HCT116 (cell line): ENCODE results near the gene MRPL36. TPM values are rescaled to one million over a fixed set of nuclear protein-coding genes. Genes with fewer than 3 reads are reported as not detected.

Experiments
- ATAC-seq: fragments of 200-7000 bp; cut with Tn5 transposase; 2 replicates; pipeline ENCODE4 v1.9.1; 2020; ENCODE audit warnings: mild to moderate bottlenecking, moderate library complexity
- BruUV-seq: library from RNA; stranded (reverse); fragments of 400-500 nt; replicated peaks from 2 replicates; lab custom pipeline; 2021; lab: Mats Ljungman, UMichigan
- CTCF ChIA-PET: fragments of 300-600 bp; sonication (Branson Sonifier 250); formaldehyde crosslinking; loops from one replicate; lab custom pipeline; 2021; ENCODE audit warnings: antibody characterized with exemption; lab: Charles Lee
- POLR2A ChIA-PET: fragments of 300-600, 350-600 bp; sonication (Branson Sonifier 250); formaldehyde crosslinking; loops from one replicate; lab custom pipeline; 2021; ENCODE audit warnings: antibody characterized with exemption; lab: Charles Lee
- RAD21 ChIA-PET, 2 experiments: fragments of 300-600 bp; sonication (Branson Sonifier 250); formaldehyde crosslinking; loops; one replicate each; lab custom pipeline; 2023; ENCODE audit warnings: low total read pairs in 2 of 2; ENCODE audit not compliant: uncharacterized antibody in 2 of 2, unreplicated experiment in 2 of 2, low non-redundant PET in 1 of 2; lab: Charles Lee
- DNase-seq: peaks from one replicate; pipeline ENCODE4 v3.0.0-alpha.2; 2010; ENCODE audit warnings: low read depth, low spot score
- H2AFZ ChIP-seq: fragments of 200-600 bp; shearing (Covaris generic), sonication (generic); 2 replicates; pipeline ENCODE4 v1.6.1; 2017; ENCODE audit warnings: low read depth, mixed run types, mixed read lengths, antibody characterized with exemption, low read length; ENCODE audit not compliant: poor library complexity, severe bottlenecking
- H3K27ac ChIP-seq: 2 replicates; pipeline ENCODE4 v1.5.1; 2012; ENCODE audit warnings: low read depth, low read length
- H3K27me3 ChIP-seq: fragments of 200-600 bp; sonication (generic); 2 replicates; pipeline ENCODE4 v1.6.1; 2016; ENCODE audit warnings: mixed run types, low read length, mixed read lengths; ENCODE audit not compliant: insufficient read depth
- H3K36me3 ChIP-seq, 2 experiments: fragments of 200-500 bp in 1 of 2; fragments of 200-600 bp in 1 of 2; sonication (Bioruptor generic) in 1 of 2; sonication (generic) in 1 of 2; 2 replicates each; pipeline versions ENCODE4 v1.5.1 to v1.6.1; 2014 to 2016; ENCODE audit warnings: low read length in 2 of 2, inconsistent platforms in 1 of 2, mixed read lengths in 1 of 2, mixed run types in 1 of 2; ENCODE audit not compliant: insufficient read depth in 2 of 2, control insufficient read depth in 1 of 2
- H3K4me1 ChIP-seq, 2 experiments: fragments of 200-600 bp in 1 of 2; sonication (generic) in 1 of 2; 2 replicates each; pipeline versions ENCODE4 v1.5.1 to v1.6.1; 2012 to 2017; ENCODE audit warnings: low read length in 2 of 2, inconsistent platforms in 1 of 2, mild to moderate bottlenecking in 1 of 2, mixed read lengths in 1 of 2, mixed run types in 1 of 2, moderate library complexity in 1 of 2; ENCODE audit not compliant: insufficient read depth in 2 of 2, control insufficient read depth in 1 of 2
- H3K4me2 ChIP-seq: fragments of 200-600 bp; sonication (generic); 2 replicates; pipeline ENCODE4 v1.6.1; 2017; ENCODE audit warnings: mixed run types, low read length, mixed read lengths
- H3K4me3 ChIP-seq, 2 experiments: fragments of 200-600 bp in 1 of 2; sonication (generic) in 1 of 2; replicated peaks in 1 of 2; 2 replicates each; pipeline ENCODE4 v1.5.1; 2011 to 2016; ENCODE audit warnings: low read length in 2 of 2, control low read depth in 1 of 2, low read depth in 1 of 2, mild to moderate bottlenecking in 1 of 2, mixed read lengths in 1 of 2, mixed run types in 1 of 2
- H3K79me2 ChIP-seq: fragments of 200-600 bp; sonication (generic); 2 replicates; pipeline ENCODE4 v1.6.1; 2017; ENCODE audit warnings: mild to moderate bottlenecking, mixed run types, low read length, moderate library complexity, mixed read lengths; ENCODE audit not compliant: insufficient read depth
- H3K9ac ChIP-seq: fragments of 200-600 bp; sonication (generic); 2 replicates; pipeline ENCODE4 v1.6.1; 2016; ENCODE audit warnings: low read length, mixed read lengths
- H3K9me2 ChIP-seq: fragments of 200-600 bp; sonication (generic), shearing (Covaris generic); 2 replicates; pipeline ENCODE4 v1.6.1; 2017; ENCODE audit warnings: mixed run types, mild to moderate bottlenecking, moderate library complexity; ENCODE audit not compliant: insufficient read depth
- H3K9me3 ChIP-seq, 2 experiments: fragments of 200-500 bp in 1 of 2; fragments of 200-600 bp in 1 of 2; sonication (Bioruptor generic) in 1 of 2; sonication (generic) in 1 of 2; 2 replicates each; pipeline ENCODE4 v1.6.1; 2014 to 2017; ENCODE audit warnings: low read length in 2 of 2, mixed read lengths in 2 of 2, inconsistent platforms in 1 of 2, low read depth in 1 of 2, mild to moderate bottlenecking in 1 of 2, mixed run types in 1 of 2, moderate library complexity in 1 of 2; ENCODE audit not compliant: control insufficient read depth in 1 of 2, insufficient read depth in 1 of 2
- H4K20me1 ChIP-seq: fragments of 200-600 bp; sonication (generic), shearing (Covaris generic); 2 replicates; pipeline ENCODE4 v1.6.1; 2017; ENCODE audit warnings: mixed run types, mild to moderate bottlenecking, moderate library complexity; ENCODE audit not compliant: insufficient read depth
- EZH2 ChIP-seq: fragments of 200-600 bp; sonication (generic); IDR thresholded peaks from 2 replicates; pipeline ENCODE4 v1.6.1; 2017; ENCODE audit warnings: antibody characterized with exemption, mixed run types
- FOSL1 ChIP-seq: IDR thresholded peaks from 2 replicates; pipeline ENCODE4 v1.6.1; 2012; ENCODE audit warnings: low read depth
- JUND ChIP-seq: IDR thresholded peaks from 2 replicates; pipeline ENCODE4 v1.6.1; 2012
- TCF7L2 ChIP-seq: IDR thresholded peaks from 2 replicates; pipeline ENCODE4 v1.7.0; 2011; ENCODE audit warnings: borderline replicate concordance, inconsistent platforms; ENCODE audit not compliant: insufficient read depth, insufficient read length; ENCODE audit errors: extremely low read depth
- YY1 ChIP-seq: IDR thresholded peaks from 2 replicates; pipeline ENCODE4 v1.6.1; 2011; ENCODE audit warnings: low read length, low read depth, moderate library complexity, mild to moderate bottlenecking; ENCODE audit not compliant: insufficient replicate concordance; ENCODE audit errors: extremely low read depth
- ZFX ChIP-seq: fragments of 450-650 bp; IDR thresholded peaks from 2 replicates; pipeline ENCODE4 v1.6.1; 2017
- intact Hi-C: fragments of 100-400 bp; cut with micrococcal nuclease; formaldehyde crosslinking; loops from 2 replicates; pipeline ENCODE4 v1.10.0; 2022
- total RNA-seq: library from RNA; stranded (reverse); gene quantifications from one replicate; pipeline ENCODE4 v1.2.1, GENCODE V29; 2021; ENCODE audit not compliant: unreplicated experiment

MRPL36 gene
- total RNA-seq, 1 experiment from 2014 or later = 71.9 TPM

- DNase-seq (no peak), ATAC-seq (no peak)
- Histone ChIP-seq H3K27me3 (no peaks in the 10 kb centered on the region), H2AFZ (no peak overlapping the region), H3K27ac (no peak overlapping the region), H3K9me3 (no peaks in the 10 kb centered on the region), H3K36me3 (no peaks in the 10 kb centered on the region; a peak in 1 of 4 replicates), H3K4me3 (no peak overlapping the region), H3K9ac (no peak overlapping the region), H3K4me2 (no peak overlapping the region), H3K79me2 (no peaks in the 10 kb centered on the region), H3K4me1 (no peaks in the 10 kb centered on the region), H3K9me2 (no peaks in the 10 kb centered on the region), H4K20me1 (no peaks in the 10 kb centered on the region)
- BruUV-seq = no TSS peak
- ChIA-PET RAD21 (no interaction called here), CTCF (no interaction called here), POLR2A (no interaction called here)
- intact Hi-C loops = no loop called here
- TF ChIP-seq ZFX (no peak), TCF7L2 (no peak), YY1 (no peak)
Measured at GRCh38 chr5:1834721-1835429, 35.2 kb upstream of the MRPL36 start.

GRCh38 chr5:1834022-1834551 lies 34.5 kb upstream of the MRPL36 start:
- Histone ChIP-seq H2AFZ (no peak overlapping the region), H3K9me2 (no peaks in the 10 kb centered on the region), H3K4me1 (no peaks in the 10 kb centered on the region), H3K79me2 (no peaks in the 10 kb centered on the region), H3K4me3 (no peak overlapping the region), H3K27me3 (no peaks in the 10 kb centered on the region), H3K36me3 (no peaks in the 10 kb centered on the region; a peak in 1 of 4 replicates), H3K9me3 (no peaks in the 10 kb centered on the region), H3K27ac (no peak overlapping the region)
- ChIA-PET CTCF (no interaction called here), RAD21 (no interaction called here)
- DNase-seq = no peak
- TF ChIP-seq JUND (no peak), EZH2 (no peak), FOSL1 (no peak)
- TF ChIP-seq, all 23 proteins: peak for 0
- no peak overlapping the region for H3K4me2 ChIP-seq
- POLR2A ChIA-PET = no interaction called here
- intact Hi-C loops = no loop called here
- ATAC-seq = no peak
- no peaks in the 10 kb centered on the region for H4K20me1 ChIP-seq
- no peak overlapping the region for H3K9ac ChIP-seq
- no TSS peak for BruUV-seq
